Renal pelvis (tissue), 3 donors: ENCODE data around the gene RAP2C. TPM values are rescaled to one million over a fixed set of nuclear protein-coding genes. Genes with fewer than 3 reads are reported as not detected.

Experiments used
- polyA plus RNA-seq, 3 donors: library from polyadenylated mRNA; unstranded; fragments of 120-200 nt; gene quantifications; one replicate each; pipeline ENCODE4 v1.2.1, GENCODE V29; 2013; ENCODE audit not compliant: insufficient read length in 3 of 3

The RAP2C gene
- polyA plus RNA-seq, 3 donors: 42.8 to 46.8 (median 45.2) TPM

Other genes with a start within 250 kb of the RAP2C start
- gene STK26, start 196.1 kb downstream of the RAP2C start, polyA plus RNA-seq: 1 to 10 TPM; 7.1 to 10.0 (median 8.7) TPM
- gene FRMD7, start 91.4 kb downstream of the RAP2C start, polyA plus RNA-seq: 1 to 10 TPM; 1.2 to 1.6 (median 1.4) TPM